Measurements from ENCODE around the gene ULK3.

ULK3 gene

GRCh38 chr15:74821091-74821789, 21.7 kb downstream of the ULK3 start:
- no peak for DNase-seq

GRCh38 chr15:74820056-74820455, 22.9 kb downstream of the ULK3 start:
- DNase-seq = no peak

- no peak for DNase-seq
Observed at GRCh38 chr15:74817370-74817737, 25.6 kb downstream of the ULK3 start.

GRCh38 chr15:74816624-74817369, 26.2 kb downstream of the ULK3 start:
- DNase-seq = no peak

GRCh38 chr15:74815961-74816360, 27.0 kb downstream of the ULK3 start:
- DNase-seq = no peak

DNA sequence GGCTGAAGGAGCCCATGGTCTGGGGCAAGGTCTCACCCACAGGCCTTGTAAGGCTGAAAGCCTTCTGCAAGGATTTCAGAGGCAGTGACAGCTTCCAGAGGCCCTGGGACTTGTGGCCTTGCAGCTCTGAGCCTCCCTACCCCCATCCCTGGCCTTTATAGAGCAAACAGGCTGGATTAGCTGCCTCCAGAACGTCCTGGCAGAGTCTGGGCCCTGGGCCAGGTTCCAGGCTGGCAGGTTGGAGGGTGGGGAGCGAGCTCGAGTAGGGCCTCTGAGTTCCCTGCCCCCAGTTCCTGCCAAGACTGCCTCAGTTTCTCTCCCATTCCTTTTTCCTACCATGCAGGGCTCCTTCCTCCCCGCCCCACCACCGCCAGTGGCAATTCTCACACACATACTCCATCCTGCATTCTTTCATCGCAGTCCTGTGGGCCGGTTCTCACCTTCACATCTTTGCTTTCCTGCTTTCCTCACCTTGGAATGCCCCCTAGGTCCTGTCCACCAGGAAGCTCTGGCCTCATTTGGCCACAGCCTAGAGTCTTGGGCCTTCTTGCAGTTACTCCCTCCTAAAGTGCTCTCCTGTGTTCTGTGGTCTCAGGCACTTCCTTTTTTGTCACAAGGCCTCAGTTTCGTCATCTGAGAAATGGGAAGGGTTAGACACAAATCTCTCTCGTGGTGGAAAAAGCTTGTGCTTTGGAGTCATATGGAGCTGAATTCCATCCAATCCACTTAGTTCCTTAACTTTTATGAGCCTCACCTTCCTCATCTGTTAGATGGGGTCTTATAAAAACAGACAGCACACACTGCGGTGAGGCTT, 27.6 kb downstream of the ULK3 start:
- DNase-seq = no peak

GRCh38 chr15:74812533-74812932, 30.4 kb downstream of the ULK3 start, which contains the start of gene LMAN1L:
TSS of gene LMAN1L (plus strand) at chr15:74812835. CDS start at chr15:74812855, 20 bp downstream.
- DNase-seq = no peak

DNA sequence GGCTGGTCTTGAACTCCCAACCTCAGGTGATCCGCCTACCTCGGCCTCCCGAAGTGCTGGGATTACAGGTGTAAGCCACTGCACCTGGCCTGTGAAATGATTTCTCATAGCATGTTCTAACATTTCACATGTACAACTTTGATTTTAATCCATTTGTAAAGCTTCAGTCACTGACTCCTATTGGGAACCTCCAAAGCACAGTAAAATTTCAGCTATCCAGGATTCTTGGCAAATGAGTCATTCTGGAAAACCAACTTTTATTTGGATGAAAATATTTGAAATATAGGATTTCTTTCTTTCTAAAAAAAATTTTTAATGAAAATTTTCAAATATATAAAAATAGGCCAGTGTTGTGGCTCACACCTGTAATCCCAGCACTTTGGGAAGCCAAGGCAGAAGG, 33.0 kb downstream of the ULK3 start:
- no peak for DNase-seq

DNA sequence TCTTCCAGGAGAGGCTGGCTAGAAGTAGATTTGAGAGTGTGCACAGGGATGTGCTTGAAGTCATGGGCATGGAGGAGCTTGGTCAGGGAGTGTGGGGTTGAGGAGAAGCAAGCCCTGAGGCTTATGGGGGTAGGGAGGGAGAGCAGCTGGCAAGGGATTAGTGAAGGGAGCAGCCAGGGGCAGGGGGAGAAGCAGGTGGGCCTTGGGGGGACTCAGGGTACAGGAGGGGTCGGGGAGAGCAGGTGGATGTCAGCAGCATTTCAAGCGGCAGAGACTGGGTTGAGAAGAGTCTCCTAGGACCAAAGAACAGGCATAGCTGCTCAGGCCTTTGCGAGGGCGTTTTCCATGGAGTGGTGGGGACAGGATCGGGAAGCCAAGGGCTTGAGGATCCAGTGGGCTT, 33.7 kb downstream of the ULK3 start:
- DNase-seq = no peak

GRCh38 chr15:74808840-74809229, 34.1 kb downstream of the ULK3 start:
- DNase-seq = no peak

- no peak for DNase-seq
Observed at GRCh38 chr15:74808078-74808839, 34.7 kb downstream of the ULK3 start.

DNA sequence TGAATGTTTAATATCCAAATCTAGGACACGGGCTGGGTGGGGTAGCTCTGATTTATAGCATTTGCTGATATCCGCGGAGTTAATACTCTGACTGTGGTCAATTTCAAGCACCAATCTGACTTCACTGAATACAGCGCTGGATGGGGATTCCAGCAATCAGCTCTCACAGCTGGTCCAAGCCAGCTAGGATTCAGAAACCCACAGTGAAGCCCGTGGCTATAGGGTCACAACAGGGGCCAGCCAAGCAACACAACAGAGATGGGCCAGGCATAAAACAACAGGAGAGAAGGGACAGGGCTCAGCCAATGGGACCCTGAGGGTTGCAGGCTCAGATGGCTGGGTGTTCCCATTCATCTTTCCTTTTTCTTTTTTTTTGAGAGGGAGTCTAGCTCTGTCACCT, 35.7 kb downstream of the ULK3 start:
- DNase-seq = no peak

GRCh38 chr15:74804935-74805334, 38.0 kb downstream of the ULK3 start:
- peak; percentile 13 for DNase-seq

DNA sequence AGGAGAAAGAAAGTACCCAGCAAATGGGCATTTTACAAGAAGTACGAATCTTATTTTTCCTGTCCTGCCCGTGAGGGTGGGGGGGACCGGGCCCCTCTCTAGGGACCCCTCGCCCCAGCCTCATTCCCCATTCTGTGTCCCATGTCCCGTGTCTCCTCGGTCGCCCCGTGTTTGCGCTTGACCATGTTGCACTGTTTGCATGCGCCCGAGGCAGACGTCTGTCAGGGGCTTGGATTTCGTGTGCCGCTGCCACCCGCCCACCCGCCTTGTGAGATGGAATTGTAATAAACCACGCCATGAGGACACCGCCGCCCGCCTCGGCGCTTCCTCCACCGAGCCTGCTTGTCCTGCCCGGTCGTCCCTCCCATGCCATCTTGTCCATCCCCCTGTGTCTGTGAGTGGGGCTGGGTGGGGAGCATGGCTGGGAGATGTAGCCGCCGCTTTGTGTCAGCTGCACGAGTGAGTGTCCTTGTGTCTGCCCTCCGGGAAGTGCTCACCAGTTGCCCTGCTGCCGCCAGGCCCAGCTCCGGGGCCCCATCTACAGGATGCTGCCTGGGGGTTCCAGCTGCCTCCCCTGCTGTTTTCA, 40.0 kb downstream of the ULK3 start:
- DNase-seq = no peak

GRCh38 chr15:74802290-74802689, 40.7 kb downstream of the ULK3 start:
- DNase-seq = no peak

DNA sequence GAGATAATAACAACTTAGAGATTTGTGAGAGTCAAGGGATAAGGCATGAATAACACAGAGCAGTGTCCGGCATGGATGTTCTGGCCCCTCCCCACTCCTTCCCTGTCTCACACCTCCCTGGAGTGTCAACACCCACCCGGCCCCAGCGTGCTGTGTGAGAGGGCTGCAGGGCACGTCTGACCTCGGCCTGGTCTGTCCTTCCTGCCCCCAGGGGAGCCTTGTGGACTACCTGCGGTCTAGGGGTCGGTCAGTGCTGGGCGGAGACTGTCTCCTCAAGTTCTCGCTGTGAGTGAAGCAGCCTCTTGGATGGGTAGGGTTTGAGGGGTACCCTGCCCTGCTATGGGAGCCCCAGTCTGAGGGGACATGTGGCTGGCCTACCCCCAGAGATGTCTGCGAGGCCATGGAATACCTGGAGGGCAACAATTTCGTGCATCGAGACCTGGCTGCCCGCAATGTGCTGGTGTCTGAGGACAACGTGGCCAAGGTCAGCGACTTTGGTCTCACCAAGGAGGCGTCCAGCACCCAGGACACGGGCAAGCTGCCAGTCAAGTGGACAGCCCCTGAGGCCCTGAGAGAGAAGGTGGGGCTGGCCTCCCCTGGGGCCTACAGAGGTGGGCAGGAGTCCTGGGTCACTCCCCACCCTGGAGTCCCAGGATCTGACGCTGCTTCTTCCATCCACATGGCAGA, 41.5 kb downstream of the ULK3 start:
- DNase-seq = no peak

GRCh38 chr15:74800559-74801094, 42.3 kb downstream of the ULK3 start:
- DNase-seq = no peak

- DNase-seq = peak; percentile 88
Observed at GRCh38 chr15:74799856-74800558, 42.9 kb downstream of the ULK3 start.

- peak; percentile 51 for DNase-seq
Observed at GRCh38 chr15:74799255-74799855, 43.6 kb downstream of the ULK3 start.
